ENCODE results near the gene RNF150.

RNF150 gene

DNA sequence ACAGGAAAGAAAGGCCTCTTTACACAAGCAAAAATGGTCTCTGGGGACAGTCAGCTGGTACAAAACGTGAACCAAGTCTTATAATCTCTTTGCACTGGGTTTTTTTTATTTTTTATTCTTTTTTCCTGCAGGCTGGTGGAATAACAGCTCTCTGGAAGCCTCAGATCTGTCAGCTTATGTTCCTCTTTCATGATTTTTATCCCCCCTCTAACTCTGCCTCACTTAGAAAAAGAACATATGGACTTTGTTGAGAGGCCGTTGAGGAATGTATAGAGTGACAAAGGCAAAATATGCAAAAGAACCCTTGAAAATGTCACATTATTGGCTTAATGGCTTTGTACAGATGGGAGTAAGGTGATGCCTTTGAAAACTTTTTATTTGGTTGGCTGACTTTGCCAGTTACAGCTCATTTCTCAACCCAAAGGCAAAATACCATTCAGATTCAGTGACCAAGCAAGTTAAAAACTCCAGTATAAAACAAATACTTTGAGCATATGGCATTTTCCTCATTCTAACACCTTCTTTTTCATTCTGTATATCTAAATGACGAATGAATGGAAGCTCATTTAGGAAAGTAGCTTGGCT lies 111.1 kb downstream of the RNF150 start:
- TF ChIP-seq, protein P1, sequence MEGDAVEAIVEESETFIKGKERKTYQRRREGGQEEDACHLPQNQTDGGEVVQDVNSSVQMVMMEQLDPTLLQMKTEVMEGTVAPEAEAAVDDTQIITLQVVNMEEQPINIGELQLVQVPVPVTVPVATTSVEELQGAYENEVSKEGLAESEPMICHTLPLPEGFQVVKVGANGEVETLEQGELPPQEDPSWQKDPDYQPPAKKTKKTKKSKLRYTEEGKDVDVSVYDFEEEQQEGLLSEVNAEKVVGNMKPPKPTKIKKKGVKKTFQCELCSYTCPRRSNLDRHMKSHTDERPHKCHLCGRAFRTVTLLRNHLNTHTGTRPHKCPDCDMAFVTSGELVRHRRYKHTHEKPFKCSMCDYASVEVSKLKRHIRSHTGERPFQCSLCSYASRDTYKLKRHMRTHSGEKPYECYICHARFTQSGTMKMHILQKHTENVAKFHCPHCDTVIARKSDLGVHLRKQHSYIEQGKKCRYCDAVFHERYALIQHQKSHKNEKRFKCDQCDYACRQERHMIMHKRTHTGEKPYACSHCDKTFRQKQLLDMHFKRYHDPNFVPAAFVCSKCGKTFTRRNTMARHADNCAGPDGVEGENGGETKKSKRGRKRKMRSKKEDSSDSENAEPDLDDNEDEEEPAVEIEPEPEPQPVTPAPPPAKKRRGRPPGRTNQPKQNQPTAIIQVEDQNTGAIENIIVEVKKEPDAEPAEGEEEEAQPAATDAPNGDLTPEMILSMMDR (conservative IDR thresholded peaks at IDR 0.05; ENCODE audit: control insufficient read depth, insufficient read depth, low read depth, low read length) = no peak
- H3K4me3 ChIP-seq (ENCODE audit: control insufficient read depth, low read depth, low read length) = no peak overlapping the region
- DNase-seq (ENCODE audit: low read depth) = no peak

DNA sequence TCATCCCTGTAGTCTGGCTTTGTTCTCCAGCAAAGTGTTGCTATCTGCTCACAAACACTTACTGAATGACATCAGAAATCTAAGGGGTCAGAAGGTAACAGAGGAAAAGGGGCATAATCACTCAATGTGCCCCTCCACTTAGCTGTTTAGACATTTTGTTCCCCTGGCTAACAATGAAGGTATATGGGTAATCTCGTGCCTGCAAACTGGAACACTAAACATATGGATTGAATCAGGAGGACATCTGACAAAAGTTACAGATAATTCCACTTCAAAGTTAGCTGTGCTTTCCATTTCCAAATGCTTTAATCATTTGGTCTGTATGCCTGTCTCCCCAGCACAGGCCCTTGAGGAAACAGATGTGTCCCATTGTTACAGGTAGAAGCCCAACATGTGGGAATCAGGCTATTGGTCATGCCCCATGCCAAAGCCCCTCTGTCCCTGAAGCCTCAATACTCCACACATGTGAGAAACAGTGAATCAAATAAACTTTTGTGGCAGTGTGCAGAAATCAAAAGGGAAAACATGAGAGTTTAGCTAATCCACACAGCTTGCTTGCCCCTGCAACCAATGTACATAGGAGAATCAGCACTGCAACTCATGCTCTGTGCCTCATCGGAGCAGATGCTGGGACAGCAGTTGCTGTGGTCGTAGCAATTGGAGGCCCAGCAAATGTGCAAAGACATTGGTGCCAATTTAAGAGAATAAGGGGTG lies 111.7 kb downstream of the RNF150 start:
- TF ChIP-seq, protein P1 (conservative IDR thresholded peaks at IDR 0.05; ENCODE audit: control insufficient read depth, insufficient read depth, low read depth, low read length) = no peak
- DNase-seq (ENCODE audit: low read depth) = peak; percentile 31
- no peak overlapping the region for H3K4me3 ChIP-seq (ENCODE audit: control insufficient read depth, low read depth, low read length)

DNA sequence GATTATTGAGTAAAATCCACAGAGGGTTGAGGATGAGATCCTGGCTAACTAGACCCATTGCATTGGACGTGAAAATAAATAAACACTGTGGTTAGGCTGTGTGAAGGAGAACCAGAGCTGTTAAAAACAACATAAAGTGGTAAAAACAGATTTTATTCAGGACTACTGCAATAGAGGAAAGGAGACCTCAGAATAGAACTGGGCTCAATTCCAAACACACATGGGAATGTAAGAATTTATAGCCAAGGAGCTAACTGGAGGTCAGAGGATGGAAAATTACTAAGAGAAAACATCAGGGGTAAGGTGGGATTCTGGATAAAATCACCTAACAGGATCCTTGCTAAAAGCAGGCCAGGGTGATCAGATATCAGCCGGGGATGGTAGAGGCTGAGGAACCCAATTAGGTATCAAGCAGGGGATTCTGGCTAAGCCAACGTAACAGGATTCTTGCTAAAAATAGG lies 112.4 kb downstream of the RNF150 start:
- peak; percentile 50 for DNase-seq (ENCODE audit: low read depth)
- TF ChIP-seq, protein P1 (conservative IDR thresholded peaks at IDR 0.05; ENCODE audit: control insufficient read depth, insufficient read depth, low read depth, low read length) = no peak
- no peak overlapping the region for H3K4me3 ChIP-seq (ENCODE audit: control insufficient read depth, low read depth, low read length)

DNA sequence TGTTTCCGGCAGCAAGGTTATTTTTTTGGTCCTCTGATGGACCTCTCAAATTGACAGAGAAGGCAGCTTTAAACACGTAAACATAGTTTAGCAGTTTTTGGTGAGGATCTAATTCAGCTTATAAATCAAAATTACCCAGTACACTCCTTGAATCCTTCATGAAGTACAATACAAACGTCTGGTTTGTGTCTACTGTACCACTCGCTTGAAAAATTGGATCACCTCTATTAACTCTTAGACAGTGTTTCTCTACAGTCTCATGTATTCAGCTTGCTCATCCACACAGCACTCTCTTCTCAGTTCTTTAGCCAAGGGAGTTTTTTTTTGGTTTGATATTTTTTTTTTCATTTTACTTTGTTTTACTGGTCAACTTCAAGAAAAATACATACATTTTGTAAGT lies 113.5 kb downstream of the RNF150 start:
- no peak for DNase-seq (ENCODE audit: low read depth)
- no peak overlapping the region for H3K4me3 ChIP-seq (ENCODE audit: control insufficient read depth, low read depth, low read length)
- TF ChIP-seq, protein P1 (conservative IDR thresholded peaks at IDR 0.05; ENCODE audit: control insufficient read depth, insufficient read depth, low read depth, low read length) = no peak

DNA sequence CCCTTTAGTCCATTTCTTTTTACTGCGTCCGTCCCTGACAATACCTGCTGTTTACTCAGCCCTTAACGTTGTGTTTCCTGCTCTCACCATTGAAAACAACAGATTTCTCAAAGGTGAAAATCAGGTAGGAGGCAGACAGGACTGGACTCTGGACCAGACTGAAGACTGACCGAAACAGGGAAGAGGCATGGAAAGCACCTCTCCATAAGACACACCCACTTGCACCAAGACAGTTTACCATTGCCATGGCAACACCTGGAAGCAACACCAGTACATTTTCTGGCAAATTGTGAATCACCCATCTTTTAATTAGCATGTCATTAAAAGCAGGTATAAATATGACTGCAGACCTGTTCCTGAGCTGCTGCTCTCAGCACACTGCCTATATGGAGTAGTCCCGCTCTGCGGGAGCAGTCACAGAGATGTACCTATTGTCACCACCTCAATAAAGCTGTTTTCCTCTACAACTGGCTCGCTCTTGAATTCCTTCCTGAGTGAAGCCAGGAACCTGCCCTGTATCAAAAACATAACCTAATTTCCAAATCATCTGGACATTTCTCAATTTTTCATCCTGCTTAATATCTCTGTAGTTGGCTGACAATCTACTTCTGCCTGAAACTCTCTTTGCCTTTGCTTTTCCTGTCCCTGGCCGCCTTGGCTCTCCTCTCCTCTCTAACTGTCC lies 117.0 kb downstream of the RNF150 start:
- TF ChIP-seq, protein P1 (conservative IDR thresholded peaks at IDR 0.05; ENCODE audit: control insufficient read depth, insufficient read depth, low read depth, low read length) = no peak
- DNase-seq (ENCODE audit: low read depth) = no peak
- H3K4me3 ChIP-seq (ENCODE audit: control insufficient read depth, low read depth, low read length) = no peak overlapping the region

DNA sequence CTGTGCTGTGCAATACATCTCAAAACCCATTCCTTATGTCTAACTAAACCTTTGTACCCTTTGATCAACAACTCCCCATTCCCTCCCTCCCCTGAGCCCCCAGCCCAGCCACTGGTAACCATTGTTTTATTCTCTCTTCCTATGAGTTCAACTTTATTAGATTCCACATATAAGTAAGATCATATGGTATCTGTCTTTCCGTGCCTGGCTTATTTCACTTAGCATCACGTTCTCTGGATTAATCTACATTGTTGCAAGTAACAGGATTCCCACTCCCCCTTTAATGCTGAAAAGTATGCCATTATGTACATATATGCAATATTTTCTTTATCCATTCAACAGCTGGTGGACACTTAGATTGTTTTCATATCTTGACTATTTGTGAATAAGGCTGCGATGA lies 119.4 kb downstream of the RNF150 start:
- no peak overlapping the region for H3K4me3 ChIP-seq (ENCODE audit: control insufficient read depth, low read depth, low read length)
- DNase-seq (ENCODE audit: low read depth) = no peak
- TF ChIP-seq, protein P1 (conservative IDR thresholded peaks at IDR 0.05; ENCODE audit: control insufficient read depth, insufficient read depth, low read depth, low read length) = no peak
